GM18508 (cell line): Measurements from ENCODE around the gene ACAD10.

Source experiments
- ATAC-seq: cut with Tn5 transposase; IDR thresholded peaks from one replicate; pipeline ENCODE4 v1.9.1; 2021; ENCODE audit warnings: moderate number of reproducible peaks; ENCODE audit not compliant: insufficient read depth, unreplicated experiment

The ACAD10 gene

GRCh38 chr12:111769599-111769998 lies 83.7 kb downstream of the ACAD10 start:
- no peak for ATAC-seq

- no peak for ATAC-seq
Observed at GRCh38 chr12:111773801-111774551, 88.1 kb downstream of the ACAD10 start.

GRCh38 chr12:111775205-111776193 lies 89.6 kb downstream of the ACAD10 start:
- ATAC-seq: no peak

GRCh38 chr12:111776836-111777344 lies 91.0 kb downstream of the ACAD10 start:
- no peak for ATAC-seq

- ATAC-seq: no peak
Observed at GRCh38 chr12:111777345-111778045, 91.6 kb downstream of the ACAD10 start.

GRCh38 chr12:111780166-111780565 lies 94.3 kb downstream of the ACAD10 start:
- ATAC-seq: no peak

GRCh38 chr12:111780615-111781014 lies 94.8 kb downstream of the ACAD10 start:
- ATAC-seq: no peak

- ATAC-seq: no peak
Observed at GRCh38 chr12:111781085-111781658, 95.3 kb downstream of the ACAD10 start.

GRCh38 chr12:111783046-111783445 lies 97.2 kb downstream of the ACAD10 start:
- no peak for ATAC-seq

- no peak for ATAC-seq
Observed at GRCh38 chr12:111784953-111785352, 99.1 kb downstream of the ACAD10 start.

GRCh38 chr12:111785651-111786050 lies 99.8 kb downstream of the ACAD10 start:
- no peak for ATAC-seq

GRCh38 chr12:111788178-111788654 lies 102.4 kb downstream of the ACAD10 start:
- ATAC-seq: no peak

GRCh38 chr12:111789779-111790178 lies 103.9 kb downstream of the ACAD10 start:
- no peak for ATAC-seq

- no peak for ATAC-seq
Observed at GRCh38 chr12:111791507-111791906, 105.7 kb downstream of the ACAD10 start.

GRCh38 chr12:111792155-111792855 lies 106.5 kb downstream of the ACAD10 start:
- no peak for ATAC-seq

GRCh38 chr12:111792856-111793235 lies 107.0 kb downstream of the ACAD10 start:
- no peak for ATAC-seq

- ATAC-seq: no peak
Observed at GRCh38 chr12:111798182-111798581, 112.3 kb downstream of the ACAD10 start.

- no peak for ATAC-seq
Observed at GRCh38 chr12:111799758-111800157, 113.9 kb downstream of the ACAD10 start.

GRCh38 chr12:111803038-111803626 lies 117.3 kb downstream of the ACAD10 start:
- ATAC-seq: no peak
